Erythroblast (primary cell): ENCODE data around the gene ZNF280D.

Source experiments
- GATA1 ChIP-seq: IDR thresholded peaks from 2 replicates; pipeline ENCODE4 v1.6.1; 2011; ENCODE audit warnings: low read depth, mild to moderate bottlenecking, control low read depth, low read length, moderate library complexity
- POLR2A ChIP-seq: IDR thresholded peaks from 2 replicates; pipeline ENCODE4 v1.6.1; 2011; ENCODE audit warnings: mild to moderate bottlenecking, low read length

DNA sequence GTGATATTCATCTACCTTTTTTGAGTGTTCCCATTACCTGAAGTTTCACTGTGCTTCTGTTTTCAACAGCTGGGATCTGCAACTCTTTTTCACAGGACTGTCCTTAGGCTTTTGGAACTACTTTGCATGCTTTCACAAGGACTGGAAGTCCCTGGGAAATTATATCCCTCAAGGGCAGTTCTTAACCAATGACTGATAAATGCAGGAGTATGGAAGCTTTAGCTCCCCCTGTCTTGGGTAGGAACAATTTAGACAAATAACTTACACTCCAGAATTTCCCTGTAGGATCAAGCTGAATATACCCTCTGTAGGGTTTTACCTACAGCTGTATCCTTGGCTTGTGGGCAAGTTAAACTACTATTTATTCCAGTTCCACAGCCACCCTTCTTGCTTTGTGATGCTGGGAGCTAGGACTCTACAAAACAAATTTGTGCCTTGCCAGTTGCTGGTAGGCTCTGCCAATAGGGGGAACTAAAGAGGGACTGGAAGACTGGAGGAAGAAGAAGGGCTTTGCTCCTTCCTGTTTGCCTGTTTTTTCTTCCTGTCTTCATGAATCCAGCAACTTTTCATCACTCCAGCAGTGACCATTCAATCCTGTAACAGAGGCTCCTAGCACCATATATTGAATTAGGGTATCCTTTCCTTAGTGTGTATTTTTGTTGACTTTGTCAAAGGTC lies 6.8 kb upstream of the ZNF280D start:
- TF ChIP-seq POLR2A: no peak
- no peak for TF ChIP-seq GATA1
